GM12878 (cell line): ENCODE measurements around the gene GZMA. TPM values are rescaled to one million over a fixed set of nuclear protein-coding genes. Genes with fewer than 3 reads are reported as not detected.

ENCODE experiments used
- ATAC-seq: fragments of 200-7000 bp; cut with Tn5 transposase; 3 replicates; pipeline ENCODE4 v1.9.1; 2020; ENCODE audit warnings: mild to moderate bottlenecking, moderate library complexity
- BruUV-seq: library from RNA; stranded (reverse); fragments of 400-500 nt; replicated peaks from 2 replicates; lab custom pipeline; 2021; lab: Mats Ljungman, UMichigan
- CTCF ChIA-PET: fragments of 300-600 bp; sonication (Branson Sonifier 250); formaldehyde crosslinking; extraction: SDS; loops from one replicate; lab custom pipeline; 2021; ENCODE audit warnings: inconsistent platforms; lab: Yijun Ruan, JAX
- POLR2A ChIA-PET: fragments of 350-600 bp; formaldehyde crosslinking; extraction: SDS; loops from one replicate; lab custom pipeline; 2021; ENCODE audit warnings: inconsistent platforms; lab: Charles Lee
- RAD21 ChIA-PET: fragments of 300-600 bp; sonication (Branson Sonifier 250); formaldehyde crosslinking; loops from one replicate; lab custom pipeline; 2023; ENCODE audit warnings: antibody characterized with exemption; ENCODE audit not compliant: unreplicated experiment; lab: Charles Lee
- SMC1A ChIA-PET: fragments of 300-600 bp; sonication (Branson Sonifier 250); formaldehyde crosslinking; loops from one replicate; lab custom pipeline; 2023; ENCODE audit not compliant: unreplicated experiment, uncharacterized antibody; lab: Charles Lee
- DNase-seq: peaks from one replicate; pipeline ENCODE4 v3.0.0-alpha.2; 2011; ENCODE audit warnings: low read depth, low spot score
- FAIRE-seq: peaks from 3 replicates; lab custom pipeline; 2011; peaks lifted over from hg19 to GRCh38; lab: Jason Lieb, UNC
- H2AFZ ChIP-seq: 2 replicates; pipeline ENCODE4 v1.6.0; 2011; ENCODE audit warnings: low read depth, low read length, control low read depth; ENCODE audit not compliant: control insufficient read depth
- H3K27ac ChIP-seq: 2 replicates; pipeline ENCODE4 v1.5.1; 2011; ENCODE audit warnings: control low read depth; ENCODE audit not compliant: control insufficient read depth, insufficient read depth
- H3K27me3 ChIP-seq, 2 experiments: replicated peaks in 1 of 2; 2 replicates each; pipeline versions ENCODE4 v1.6.0 to v1.6.1; 2011; ENCODE audit warnings: low read length in 1 of 2; ENCODE audit not compliant: control insufficient read depth in 2 of 2, insufficient read depth in 2 of 2
- H3K36me3 ChIP-seq, 2 experiments: 2 replicates each; pipeline ENCODE4 v1.5.1; 2011; ENCODE audit warnings: low read length in 1 of 2; ENCODE audit not compliant: control insufficient read depth in 2 of 2, insufficient read depth in 2 of 2
- H3K4me1 ChIP-seq: 2 replicates; pipeline ENCODE4 v1.6.1; 2011; ENCODE audit warnings: mild to moderate bottlenecking, low read length, moderate library complexity, mixed read lengths; ENCODE audit not compliant: control insufficient read depth, insufficient read depth
- H3K4me2 ChIP-seq: 2 replicates; pipeline ENCODE4 v1.6.0; 2011; ENCODE audit warnings: control low read depth; ENCODE audit not compliant: control insufficient read depth, insufficient read depth
- H3K4me3 ChIP-seq: fragments of 200-600 bp; sonication (generic); 2 replicates; pipeline ENCODE4 v1.5.1; 2016
- H3K79me2 ChIP-seq: 2 replicates; pipeline ENCODE4 v1.6.0; 2011; ENCODE audit warnings: low read length; ENCODE audit not compliant: control insufficient read depth, insufficient read depth
- H3K9ac ChIP-seq: 2 replicates; pipeline ENCODE4 v1.8.0; 2011; ENCODE audit warnings: low read length, control low read depth, mixed read lengths; ENCODE audit not compliant: control insufficient read depth, insufficient read depth
- H3K9me3 ChIP-seq: replicated peaks from 3 replicates; pipeline ENCODE4 v1.5.1; 2011; ENCODE audit warnings: mild to moderate bottlenecking, low read length; ENCODE audit not compliant: control insufficient read depth, insufficient read depth
- H4K20me1 ChIP-seq: 2 replicates; pipeline ENCODE4 v1.6.0; 2011; ENCODE audit not compliant: control insufficient read depth, insufficient read depth
- SREBF2 ChIP-seq: IDR thresholded peaks from 2 replicates; pipeline ENCODE4 v1.6.1; 2012; ENCODE audit warnings: mild to moderate bottlenecking, low read length
- ZSCAN29 ChIP-seq: fragments of 450-650 bp; IDR thresholded peaks from 2 replicates; pipeline ENCODE4 v1.6.1; 2017; ENCODE audit warnings: mild to moderate bottlenecking, moderate library complexity
- WGBS: methylation state at CpG from one replicate; pipeline ENCODE4 v1.1.6; 2016; ENCODE audit warnings: low lambda C conversion rate; ENCODE audit not compliant: insufficient replicate concordance, insufficient coverage; ENCODE audit errors: missing lambda C conversion rate; 5-methylcytosine and 5-hydroxymethylcytosine counted together
- in situ Hi-C: fragments of 300-500 bp; cut with MboI; formaldehyde crosslinking; loops from 9 replicates; pipeline ENCODE4 v1.14.3; 2018; ENCODE audit warnings: mixed read lengths
- intact Hi-C: fragments of 100-400 bp; cut with micrococcal nuclease; formaldehyde crosslinking; loops from one replicate; pipeline ENCODE4 v1.14.2; 2022; ENCODE audit not compliant: unreplicated experiment
- polyA plus RNA-seq, 11 experiments: library from polyadenylated mRNA; depleted of rRNA in 4 of 11; unstranded in 6 of 11; stranded (reverse) in 5 of 11; fragments of >200 nt; fragmentation: Nextera tagmentation in 4 of 11; fragmentation: Illumina TruSeq in 1 of 11; extraction: Ambion mirVana in 4 of 11; extraction: Trizol in 1 of 11; gene quantifications; 1 replicate in 1 of 11; 2 replicates in 10 of 11; pipeline versions ENCODE4 v1.2.1 to v1.2.3, GENCODE V29; 2011 to 2016; ENCODE audit warnings: inconsistent platforms in 2 of 11, missing spikeins in 2 of 11, low read depth in 1 of 11
- total RNA-seq, 4 experiments: library from RNA; depleted of rRNA in 3 of 4; stranded (reverse); fragments of >200 nt in 3 of 4; fragmentation: Illumina TruSeq in 1 of 4; extraction: Trizol in 1 of 4; gene quantifications; 2 replicates each; pipeline versions ENCODE4 v1.2.1 to v1.2.3, GENCODE V29; 2013 to 2021
- TF ChIP-seq, protein P1 (sequence below): IDR thresholded peaks from 2 replicates; pipeline ENCODE4 v1.6.1; 2011; ENCODE audit warnings: borderline replicate concordance, low read depth, mild to moderate bottlenecking, moderate library complexity, mixed read lengths, low read length; ENCODE audit not compliant: insufficient read depth; ENCODE audit errors: extremely low read length

The GZMA gene
- total and polyA plus RNA-seq, 10 of the 15 experiments (the other 5 are each of a cell fraction or from before 2014, with no cell fraction given): 0.18 TPM; not detected in 9

DNA sequence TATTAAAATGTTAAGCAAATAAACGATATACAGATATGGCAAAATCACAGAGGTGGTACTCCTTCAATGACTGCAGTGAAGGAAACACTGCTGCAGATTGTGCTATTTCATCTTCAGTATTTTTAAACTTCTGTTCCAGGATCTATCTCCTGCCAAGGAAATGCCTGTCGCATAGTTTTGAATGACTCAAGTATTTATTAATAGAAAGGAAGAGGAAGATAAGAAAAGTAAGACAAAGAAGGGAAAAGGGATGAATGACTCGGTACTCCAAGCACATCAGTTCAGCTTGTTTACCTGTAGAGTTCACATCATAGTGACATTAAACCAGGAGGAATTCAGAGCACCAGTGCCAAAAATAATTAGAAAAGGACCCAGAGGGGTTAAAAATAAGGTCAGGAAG is 52.4 kb downstream of the GZMA start:
- DNase-seq: no peak
- H3K36me3 ChIP-seq: no peaks in the 10 kb centered on the region
- FAIRE-seq: no peak
- no peak overlapping the region for H2AFZ ChIP-seq
- no peak for TF ChIP-seq ZSCAN29
- no peak for TF ChIP-seq SREBF2
- TF ChIP-seq, protein P1, sequence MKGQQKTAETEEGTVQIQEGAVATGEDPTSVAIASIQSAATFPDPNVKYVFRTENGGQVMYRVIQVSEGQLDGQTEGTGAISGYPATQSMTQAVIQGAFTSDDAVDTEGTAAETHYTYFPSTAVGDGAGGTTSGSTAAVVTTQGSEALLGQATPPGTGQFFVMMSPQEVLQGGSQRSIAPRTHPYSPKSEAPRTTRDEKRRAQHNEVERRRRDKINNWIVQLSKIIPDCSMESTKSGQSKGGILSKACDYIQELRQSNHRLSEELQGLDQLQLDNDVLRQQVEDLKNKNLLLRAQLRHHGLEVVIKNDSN: no peak
- ChIA-PET RAD21 (no interaction called here), POLR2A (no interaction called here), CTCF (interaction anchor here (1.4 kb wide), 1 partner anchor 195 kb away, joined by 3 read pairs; no protein-coding TSS in a partner anchor), SMC1A (interaction anchor here (0.9 kb wide), 1 partner anchor 249 kb away, joined by 3 read pairs; no protein-coding TSS in a partner anchor)
- H3K27me3 ChIP-seq: 0 out of 4 replicates have a peak, but pooled peaks cover 0 to 2% of the 10 kb centered on the region in 2 experiments
- in situ Hi-C loops: loop anchor here (5.0 kb wide), 1 partner anchor 638 kb away; the partner anchor contains the start of gene SNX18
- no peak overlapping the region for H3K27ac ChIP-seq
- H3K9ac ChIP-seq: no peak overlapping the region
- H3K4me3 ChIP-seq: no peak overlapping the region
- H3K9me3 ChIP-seq: no peaks in the 10 kb centered on the region
- no peaks in the 10 kb centered on the region for H3K4me1 ChIP-seq
- no peak for ATAC-seq
- no TSS peak for BruUV-seq
- no peaks in the 10 kb centered on the region for H3K79me2 ChIP-seq
- 14% methylated on average over 3 of the region's 3 CpGs for WGBS
- intact Hi-C loops: no loop called here
- H4K20me1 ChIP-seq: no peaks in the 10 kb centered on the region
- H3K4me2 ChIP-seq: no peak overlapping the region

Other genes starting within 250 kb of the GZMA start
Only the 7 nearest of the 8 such genes appear.
- gene ESM1, start 117.1 kb upstream of the GZMA start, total RNA-seq (2014; rRNA removed): not detected in 2 replicates
- gene ESM1, start 117.1 kb upstream of the GZMA start, total RNA-seq (2014; rRNA removed; fragmentation: Illumina TruSeq; extraction: Trizol): not detected in 2 replicates
- gene ESM1, start 117.1 kb upstream of the GZMA start, total RNA-seq (2021): not detected in 2 replicates
- not detected in 2 replicates for gene ESM1, start 117.1 kb upstream of the GZMA start, polyA plus RNA-seq (2011; rRNA removed)
- not detected in 2 replicates for gene ESM1, start 117.1 kb upstream of the GZMA start, polyA plus RNA-seq (2014; fragmentation: Illumina TruSeq; extraction: Trizol)
- not detected for gene ESM1, start 117.1 kb upstream of the GZMA start, polyA plus RNA-seq (2014; fragmentation: Nextera tagmentation; extraction: Ambion mirVana)
- gene ESM1, start 117.1 kb upstream of the GZMA start, polyA plus RNA-seq (2014; rRNA removed): not detected in 2 replicates
- gene ESM1, start 117.1 kb upstream of the GZMA start, polyA plus RNA-seq (2016; fragmentation: Nextera tagmentation; extraction: Ambion mirVana): not detected
- not detected in 2 replicates for gene GZMK, start 78.4 kb upstream of the GZMA start, total RNA-seq (2014; rRNA removed)
- not detected in 2 replicates for gene GZMK, start 78.4 kb upstream of the GZMA start, total RNA-seq (2014; rRNA removed; fragmentation: Illumina TruSeq; extraction: Trizol)
- not detected in 2 replicates for gene GZMK, start 78.4 kb upstream of the GZMA start, total RNA-seq (2021)
- 0.72 and 1.5 TPM in 2 replicates for gene GZMK, start 78.4 kb upstream of the GZMA start, polyA plus RNA-seq (2011; rRNA removed)
- not detected in 2 replicates for gene GZMK, start 78.4 kb upstream of the GZMA start, polyA plus RNA-seq (2014; fragmentation: Illumina TruSeq; extraction: Trizol)
- not detected for gene GZMK, start 78.4 kb upstream of the GZMA start, polyA plus RNA-seq (2014; fragmentation: Nextera tagmentation; extraction: Ambion mirVana)
- not detected in 2 replicates for gene GZMK, start 78.4 kb upstream of the GZMA start, polyA plus RNA-seq (2014; rRNA removed)
- not detected for gene GZMK, start 78.4 kb upstream of the GZMA start, polyA plus RNA-seq (2016; fragmentation: Nextera tagmentation; extraction: Ambion mirVana)
- gene GPX8, start 57.5 kb downstream of the GZMA start, total RNA-seq (2014; rRNA removed): not detected in 2 replicates
- not detected in 2 replicates for gene GPX8, start 57.5 kb downstream of the GZMA start, total RNA-seq (2014; rRNA removed; fragmentation: Illumina TruSeq; extraction: Trizol)
- not detected in 2 replicates for gene GPX8, start 57.5 kb downstream of the GZMA start, total RNA-seq (2021)
- gene GPX8, start 57.5 kb downstream of the GZMA start, polyA plus RNA-seq (2011; rRNA removed): not detected in 2 replicates
- not detected in 2 replicates for gene GPX8, start 57.5 kb downstream of the GZMA start, polyA plus RNA-seq (2014; fragmentation: Illumina TruSeq; extraction: Trizol)
- not detected for gene GPX8, start 57.5 kb downstream of the GZMA start, polyA plus RNA-seq (2014; fragmentation: Nextera tagmentation; extraction: Ambion mirVana)
- gene GPX8, start 57.5 kb downstream of the GZMA start, polyA plus RNA-seq (2014; rRNA removed): not detected in 2 replicates
- under 1 TPM in 1 of 2 experiments, not detected in 1; 0.11 TPM for gene GPX8, start 57.5 kb downstream of the GZMA start, polyA plus RNA-seq (2016; fragmentation: Nextera tagmentation; extraction: Ambion mirVana)
- gene CDC20B, start 70.5 kb downstream of the GZMA start, total RNA-seq (2014; rRNA removed): not detected in 2 replicates
- not detected in 2 replicates for gene CDC20B, start 70.5 kb downstream of the GZMA start, total RNA-seq (2014; rRNA removed; fragmentation: Illumina TruSeq; extraction: Trizol)
- gene CDC20B, start 70.5 kb downstream of the GZMA start, total RNA-seq (2021): not detected in 2 replicates
- gene CDC20B, start 70.5 kb downstream of the GZMA start, polyA plus RNA-seq (2011; rRNA removed): 0.11 TPM in 1 of 2 replicates, not detected in the other
- not detected in 2 replicates for gene CDC20B, start 70.5 kb downstream of the GZMA start, polyA plus RNA-seq (2014; fragmentation: Illumina TruSeq; extraction: Trizol)
- not detected for gene CDC20B, start 70.5 kb downstream of the GZMA start, polyA plus RNA-seq (2014; fragmentation: Nextera tagmentation; extraction: Ambion mirVana)
- gene CDC20B, start 70.5 kb downstream of the GZMA start, polyA plus RNA-seq (2014; rRNA removed): not detected in 2 replicates
- gene CDC20B, start 70.5 kb downstream of the GZMA start, polyA plus RNA-seq (2016; fragmentation: Nextera tagmentation; extraction: Ambion mirVana): under 1 TPM in 1 of 2 experiments, not detected in 1; 0.05 TPM
- gene MCIDAS, start 124.7 kb downstream of the GZMA start, total RNA-seq (2014; rRNA removed): not detected in 2 replicates
- not detected in 2 replicates for gene MCIDAS, start 124.7 kb downstream of the GZMA start, total RNA-seq (2014; rRNA removed; fragmentation: Illumina TruSeq; extraction: Trizol)
- not detected in 2 replicates for gene MCIDAS, start 124.7 kb downstream of the GZMA start, total RNA-seq (2021)
- not detected in 2 replicates for gene MCIDAS, start 124.7 kb downstream of the GZMA start, polyA plus RNA-seq (2011; rRNA removed)
- gene MCIDAS, start 124.7 kb downstream of the GZMA start, polyA plus RNA-seq (2014; fragmentation: Illumina TruSeq; extraction: Trizol): not detected in 2 replicates
- not detected for gene MCIDAS, start 124.7 kb downstream of the GZMA start, polyA plus RNA-seq (2014; fragmentation: Nextera tagmentation; extraction: Ambion mirVana)
- not detected in 2 replicates for gene MCIDAS, start 124.7 kb downstream of the GZMA start, polyA plus RNA-seq (2014; rRNA removed)
- not detected for gene MCIDAS, start 124.7 kb downstream of the GZMA start, polyA plus RNA-seq (2016; fragmentation: Nextera tagmentation; extraction: Ambion mirVana)
- gene CCNO, start 131.0 kb downstream of the GZMA start, total RNA-seq (2014; rRNA removed): not detected in 2 replicates
- not detected in 2 replicates for gene CCNO, start 131.0 kb downstream of the GZMA start, total RNA-seq (2014; rRNA removed; fragmentation: Illumina TruSeq; extraction: Trizol)
- gene CCNO, start 131.0 kb downstream of the GZMA start, total RNA-seq (2021): not detected in 2 replicates
- not detected in 2 replicates for gene CCNO, start 131.0 kb downstream of the GZMA start, polyA plus RNA-seq (2011; rRNA removed)
- gene CCNO, start 131.0 kb downstream of the GZMA start, polyA plus RNA-seq (2014; fragmentation: Illumina TruSeq; extraction: Trizol): not detected in 2 replicates
- gene CCNO, start 131.0 kb downstream of the GZMA start, polyA plus RNA-seq (2014; fragmentation: Nextera tagmentation; extraction: Ambion mirVana): not detected
- gene CCNO, start 131.0 kb downstream of the GZMA start, polyA plus RNA-seq (2014; rRNA removed): 0.05 TPM in 1 of 2 replicates, not detected in the other
- gene CCNO, start 131.0 kb downstream of the GZMA start, polyA plus RNA-seq (2016; fragmentation: Nextera tagmentation; extraction: Ambion mirVana): not detected
- 16.7 and 20.1 TPM in 2 replicates for gene DHX29, start 205.0 kb downstream of the GZMA start, total RNA-seq (2014; rRNA removed)
- gene DHX29, start 205.0 kb downstream of the GZMA start, total RNA-seq (2014; rRNA removed; fragmentation: Illumina TruSeq; extraction: Trizol): 23.1 and 25.9 TPM in 2 replicates
- 17.0 and 17.7 TPM in 2 replicates for gene DHX29, start 205.0 kb downstream of the GZMA start, total RNA-seq (2021)
- 5.3 and 7.9 TPM in 2 replicates for gene DHX29, start 205.0 kb downstream of the GZMA start, polyA plus RNA-seq (2011; rRNA removed)
- gene DHX29, start 205.0 kb downstream of the GZMA start, polyA plus RNA-seq (2014; fragmentation: Illumina TruSeq; extraction: Trizol): 23.2 and 27.3 TPM in 2 replicates
- gene DHX29, start 205.0 kb downstream of the GZMA start, polyA plus RNA-seq (2014; fragmentation: Nextera tagmentation; extraction: Ambion mirVana): 1 to 10 TPM; 5.8 to 9.5 TPM
- 9.6 and 10.6 TPM in 2 replicates for gene DHX29, start 205.0 kb downstream of the GZMA start, polyA plus RNA-seq (2014; rRNA removed)
- 10 to 100 TPM; 39.6 to 49.1 TPM for gene DHX29, start 205.0 kb downstream of the GZMA start, polyA plus RNA-seq (2016; fragmentation: Nextera tagmentation; extraction: Ambion mirVana)